GM23338 (cell line): ENCODE data around the gene ZNF831. TPM values are rescaled to one million over a fixed set of nuclear protein-coding genes. Genes with fewer than 3 reads are reported as not detected.

ENCODE experiments used
- ATAC-seq: fragments of 200-7000 bp; cut with Tn5 transposase; 3 replicates; pipeline ENCODE4 v1.9.1; 2020
- DNase-seq: peaks from one replicate; pipeline ENCODE4 v3.0.0-alpha.2; 2015; ENCODE audit warnings: low spot score
- H2AFZ ChIP-seq: fragments of 200-600 bp; sonication (generic); 2 replicates; pipeline ENCODE4 v1.8.0; 2016; ENCODE audit warnings: antibody characterized with exemption, mild to moderate bottlenecking, moderate library complexity
- H3F3A ChIP-seq: fragments of 200-600 bp; sonication (generic); replicated peaks from 2 replicates; pipeline ENCODE4 v1.8.0; 2017; ENCODE audit warnings: antibody characterized with exemption, mixed run types, low read depth
- H3K27ac ChIP-seq: fragments of 200-600 bp; sonication (generic); 2 replicates; pipeline ENCODE4 v1.6.1; 2016; ENCODE audit warnings: low read depth
- H3K27me3 ChIP-seq: fragments of 200-600 bp; sonication (generic); 2 replicates; pipeline ENCODE4 v1.8.0; 2016; ENCODE audit warnings: mild to moderate bottlenecking, mixed run types, moderate library complexity; ENCODE audit not compliant: insufficient read depth
- H3K36me3 ChIP-seq: fragments of 200-600 bp; sonication (generic); 2 replicates; pipeline ENCODE4 v1.8.0; 2016; ENCODE audit warnings: mild to moderate bottlenecking; ENCODE audit not compliant: insufficient read depth
- H3K4me1 ChIP-seq: fragments of 200-600 bp; sonication (generic); 2 replicates; pipeline ENCODE4 v1.8.0; 2016; ENCODE audit warnings: mild to moderate bottlenecking, moderate library complexity; ENCODE audit not compliant: insufficient read depth
- H3K4me2 ChIP-seq: fragments of 200-600 bp; sonication (generic); 2 replicates; pipeline ENCODE4 v1.7.1; 2017; ENCODE audit warnings: mixed run types
- H3K4me3 ChIP-seq: fragments of 200-600 bp; sonication (generic); 2 replicates; pipeline ENCODE4 v1.6.1; 2016; ENCODE audit warnings: mixed run types
- H3K79me2 ChIP-seq: fragments of 200-600 bp; sonication (generic); replicated peaks from 2 replicates; pipeline ENCODE4 v1.8.0; 2017; ENCODE audit warnings: mild to moderate bottlenecking; ENCODE audit not compliant: insufficient read depth
- H3K9me2 ChIP-seq: fragments of 200-600 bp; sonication (generic); 2 replicates; pipeline ENCODE4 v1.8.0; 2017; ENCODE audit not compliant: insufficient read depth
- H4K20me1 ChIP-seq: fragments of 200-600 bp; sonication (generic); replicated peaks from 2 replicates; pipeline ENCODE4 v1.8.0; 2017; ENCODE audit warnings: mild to moderate bottlenecking; ENCODE audit not compliant: insufficient read depth
- H3K27ac Mint-ChIP-seq: 2 replicates; pipeline ENCODE4 v1.8.0; 2020; ENCODE audit warnings: inconsistent platforms, mild to moderate bottlenecking, moderate library complexity, mixed read lengths
- H3K27me3 Mint-ChIP-seq: 3 replicates; pipeline ENCODE4 v1.8.0; 2022; ENCODE audit warnings: low read depth, mild to moderate bottlenecking, moderate library complexity, mixed read lengths, inconsistent platforms; ENCODE audit not compliant: insufficient read depth, poor library complexity
- H3K36me3 Mint-ChIP-seq: 3 replicates; pipeline ENCODE4 v1.8.0; 2021; ENCODE audit warnings: low read depth, mild to moderate bottlenecking, inconsistent platforms, moderate library complexity, mixed read lengths
- H3K4me1 Mint-ChIP-seq: 3 replicates; pipeline ENCODE4 v1.8.0; 2020; ENCODE audit warnings: mild to moderate bottlenecking, inconsistent platforms, mixed read lengths
- H3K4me3 Mint-ChIP-seq: 3 replicates; pipeline ENCODE4 v1.8.0; 2021; ENCODE audit warnings: moderate library complexity, mild to moderate bottlenecking, inconsistent platforms, mixed read lengths
- H3K9me3 Mint-ChIP-seq: 3 replicates; pipeline ENCODE4 v1.8.0; 2020; ENCODE audit warnings: moderate library complexity, mild to moderate bottlenecking, inconsistent platforms, mixed read lengths
- STAT1 ChIP-seq: IDR thresholded peaks from one replicate; pipeline ENCODE4 v1.6.1; 2016; ENCODE audit warnings: antibody characterized with exemption; ENCODE audit not compliant: unreplicated experiment
- ZNF114 ChIP-seq: fragments of 250-450 bp; sonication (Bioruptor Pico); IDR thresholded peaks from 2 replicates; pipeline ENCODE4 v1.5.0; 2020; ENCODE audit warnings: mild to moderate bottlenecking, moderate library complexity
- polyA plus RNA-seq: library from polyadenylated mRNA; unstranded; fragments of >200 nt; fragmentation: Nextera tagmentation; extraction: Ambion mirVana; gene quantifications from 2 replicates; pipeline ENCODE4 v1.2.1, GENCODE V29; 2016
- total RNA-seq: library from RNA; depleted of rRNA; stranded (reverse); fragments of >200 nt; shearing (Covaris generic); gene quantifications from 2 replicates; pipeline ENCODE4 v1.2.3, GENCODE V29; 2014
- TF ChIP-seq, protein P1 (sequence below): fragments of 250-450 bp; sonication (Bioruptor Pico); IDR thresholded peaks from 2 replicates; pipeline ENCODE4 v1.5.0; 2020; ENCODE audit warnings: mild to moderate bottlenecking, moderate library complexity

ZNF831 gene
- total and polyA plus RNA-seq, 2 experiments from 2014 or later, result not detected

DNA sequence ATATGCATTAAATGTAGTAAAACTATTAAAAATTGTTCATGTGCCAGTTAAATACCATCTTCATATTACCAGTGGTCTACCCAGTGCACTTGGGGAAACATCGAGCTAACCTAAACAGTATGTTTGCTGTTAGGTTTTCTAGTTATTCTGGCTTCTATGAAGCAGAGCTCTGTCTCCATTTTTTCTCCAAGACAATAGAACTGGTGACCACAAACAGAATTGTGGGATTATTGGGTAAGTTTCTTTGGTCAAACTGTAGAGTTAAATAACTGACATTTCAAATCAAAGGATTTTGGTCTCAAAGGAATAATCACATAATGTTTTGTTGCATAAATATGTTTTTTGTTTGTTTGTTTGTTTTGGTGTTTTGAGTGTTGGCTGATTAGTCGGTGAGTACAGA is 96.3 kb downstream of the ZNF831 start (continued):
- TF ChIP-seq, protein P1, sequence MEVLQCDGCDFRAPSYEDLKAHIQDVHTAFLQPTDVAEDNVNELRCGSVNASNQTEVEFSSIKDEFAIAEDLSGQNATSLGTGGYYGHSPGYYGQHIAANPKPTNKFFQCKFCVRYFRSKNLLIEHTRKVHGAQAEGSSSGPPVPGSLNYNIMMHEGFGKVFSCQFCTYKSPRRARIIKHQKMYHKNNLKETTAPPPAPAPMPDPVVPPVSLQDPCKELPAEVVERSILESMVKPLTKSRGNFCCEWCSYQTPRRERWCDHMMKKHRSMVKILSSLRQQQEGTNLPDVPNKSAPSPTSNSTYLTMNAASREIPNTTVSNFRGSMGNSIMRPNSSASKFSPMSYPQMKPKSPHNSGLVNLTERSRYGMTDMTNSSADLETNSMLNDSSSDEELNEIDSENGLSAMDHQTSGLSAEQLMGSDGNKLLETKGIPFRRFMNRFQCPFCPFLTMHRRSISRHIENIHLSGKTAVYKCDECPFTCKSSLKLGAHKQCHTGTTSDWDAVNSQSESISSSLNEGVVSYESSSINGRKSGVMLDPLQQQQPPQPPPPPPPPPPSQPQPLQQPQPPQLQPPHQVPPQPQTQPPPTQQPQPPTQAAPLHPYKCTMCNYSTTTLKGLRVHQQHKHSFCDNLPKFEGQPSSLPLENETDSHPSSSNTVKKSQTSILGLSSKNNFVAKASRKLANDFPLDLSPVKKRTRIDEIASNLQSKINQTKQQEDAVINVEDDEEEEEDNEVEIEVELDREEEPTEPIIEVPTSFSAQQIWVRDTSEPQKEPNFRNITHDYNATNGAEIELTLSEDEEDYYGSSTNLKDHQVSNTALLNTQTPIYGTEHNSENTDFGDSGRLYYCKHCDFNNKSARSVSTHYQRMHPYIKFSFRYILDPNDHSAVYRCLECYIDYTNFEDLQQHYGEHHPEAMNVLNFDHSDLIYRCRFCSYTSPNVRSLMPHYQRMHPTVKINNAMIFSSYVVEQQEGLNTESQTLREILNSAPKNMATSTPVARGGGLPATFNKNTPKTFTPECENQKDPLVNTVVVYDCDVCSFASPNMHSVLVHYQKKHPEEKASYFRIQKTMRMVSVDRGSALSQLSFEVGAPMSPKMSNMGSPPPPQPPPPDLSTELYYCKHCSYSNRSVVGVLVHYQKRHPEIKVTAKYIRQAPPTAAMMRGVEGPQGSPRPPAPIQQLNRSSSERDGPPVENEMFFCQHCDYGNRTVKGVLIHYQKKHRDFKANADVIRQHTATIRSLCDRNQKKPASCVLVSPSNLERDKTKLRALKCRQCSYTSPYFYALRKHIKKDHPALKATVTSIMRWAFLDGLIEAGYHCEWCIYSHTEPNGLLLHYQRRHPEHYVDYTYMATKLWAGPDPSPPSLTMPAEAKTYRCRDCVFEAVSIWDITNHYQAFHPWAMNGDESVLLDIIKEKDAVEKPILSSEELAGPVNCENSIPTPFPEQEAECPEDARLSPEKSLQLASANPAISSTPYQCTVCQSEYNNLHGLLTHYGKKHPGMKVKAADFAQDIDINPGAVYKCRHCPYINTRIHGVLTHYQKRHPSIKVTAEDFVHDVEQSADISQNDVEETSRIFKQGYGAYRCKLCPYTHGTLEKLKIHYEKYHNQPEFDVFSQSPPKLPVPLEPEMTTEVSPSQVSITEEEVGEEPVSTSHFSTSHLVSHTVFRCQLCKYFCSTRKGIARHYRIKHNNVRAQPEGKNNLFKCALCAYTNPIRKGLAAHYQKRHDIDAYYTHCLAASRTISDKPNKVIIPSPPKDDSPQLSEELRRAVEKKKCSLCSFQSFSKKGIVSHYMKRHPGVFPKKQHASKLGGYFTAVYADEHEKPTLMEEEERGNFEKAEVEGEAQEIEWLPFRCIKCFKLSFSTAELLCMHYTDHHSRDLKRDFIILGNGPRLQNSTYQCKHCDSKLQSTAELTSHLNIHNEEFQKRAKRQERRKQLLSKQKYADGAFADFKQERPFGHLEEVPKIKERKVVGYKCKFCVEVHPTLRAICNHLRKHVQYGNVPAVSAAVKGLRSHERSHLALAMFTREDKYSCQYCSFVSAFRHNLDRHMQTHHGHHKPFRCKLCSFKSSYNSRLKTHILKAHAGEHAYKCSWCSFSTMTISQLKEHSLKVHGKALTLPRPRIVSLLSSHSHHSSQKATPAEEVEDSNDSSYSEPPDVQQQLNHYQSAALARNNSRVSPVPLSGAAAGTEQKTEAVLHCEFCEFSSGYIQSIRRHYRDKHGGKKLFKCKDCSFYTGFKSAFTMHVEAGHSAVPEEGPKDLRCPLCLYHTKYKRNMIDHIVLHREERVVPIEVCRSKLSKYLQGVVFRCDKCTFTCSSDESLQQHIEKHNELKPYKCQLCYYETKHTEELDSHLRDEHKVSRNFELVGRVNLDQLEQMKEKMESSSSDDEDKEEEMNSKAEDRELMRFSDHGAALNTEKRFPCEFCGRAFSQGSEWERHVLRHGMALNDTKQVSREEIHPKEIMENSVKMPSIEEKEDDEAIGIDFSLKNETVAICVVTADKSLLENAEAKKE, result no peak
- no peak for TF ChIP-seq STAT1

DNA sequence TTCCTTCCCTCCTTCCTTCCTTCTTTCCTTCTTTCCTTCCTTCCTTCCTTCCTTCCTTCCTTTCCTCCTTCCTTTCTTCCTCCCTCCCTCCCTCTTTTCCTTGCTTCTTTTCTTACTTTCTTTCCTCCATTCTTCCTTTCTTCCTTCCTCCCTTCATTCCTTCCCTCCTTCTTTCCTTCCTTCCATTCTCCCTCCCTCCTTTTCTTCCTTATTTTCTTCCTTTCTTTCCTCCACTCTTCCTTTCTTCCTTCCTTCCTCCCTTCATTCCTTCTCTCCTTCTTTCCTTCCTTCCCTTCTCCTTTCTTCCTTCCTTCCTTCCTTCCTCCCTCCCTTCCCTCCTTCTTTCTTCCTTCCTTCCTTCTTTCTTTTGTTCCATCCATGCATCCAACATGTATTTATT is 101.7 kb downstream of the ZNF831 start:
- Mint-ChIP-seq H3K4me3 (no peak overlapping the region), H3K9me3 (no peaks in the 10 kb centered on the region), H3K4me1 (peaks cover 23% of the 10 kb centered on the region), H3K27me3 (peaks cover 4% of the 10 kb centered on the region), H3K27ac (no peak overlapping the region), H3K36me3 (no peaks in the 10 kb centered on the region)
- Histone ChIP-seq H3K4me3 (no peak overlapping the region), H3K27ac (no peak overlapping the region), H3K79me2 (no peaks in the 10 kb centered on the region), H3K4me2 (no peak overlapping the region), H3F3A (no peaks in the 10 kb centered on the region), H3K36me3 (no peaks in the 10 kb centered on the region), H4K20me1 (no peaks in the 10 kb centered on the region), H3K4me1 (peaks cover 19% of the 10 kb centered on the region), H2AFZ (no peak overlapping the region), H3K9me2 (no peaks in the 10 kb centered on the region), H3K27me3 (no peaks in the 10 kb centered on the region)
- ATAC-seq (no peak), DNase-seq (no peak)
- TF ChIP-seq ZNF114, result no peak

DNA sequence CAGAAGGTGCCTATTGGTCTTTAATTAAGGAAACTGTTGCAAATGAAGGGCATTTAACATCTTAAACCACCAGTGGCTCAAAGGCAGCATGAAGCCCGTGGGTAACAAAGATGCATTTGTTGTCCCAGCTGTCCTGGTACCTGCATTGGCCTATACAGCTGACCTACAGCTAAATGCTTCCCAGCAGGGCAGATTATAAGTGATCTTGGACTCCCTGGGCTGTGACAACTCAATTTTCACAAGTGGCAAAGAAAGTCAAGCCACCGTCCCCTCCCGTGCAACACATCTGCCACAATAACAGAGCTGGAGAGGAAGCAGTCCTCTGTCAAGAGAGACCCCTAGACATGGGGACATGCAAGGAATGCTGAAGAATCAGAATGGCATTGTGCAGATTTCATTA is 105.2 kb downstream of the ZNF831 start:
- no peaks in the 10 kb centered on the region for H3K9me2 ChIP-seq
- no peak overlapping the region for H3K27ac ChIP-seq
- no peaks in the 10 kb centered on the region for H3K27me3 ChIP-seq
- H3K79me2 ChIP-seq, result no peaks in the 10 kb centered on the region
- H3K4me3 ChIP-seq, result no peak overlapping the region
- Mint-ChIP-seq H3K4me1 (peaks cover 23% of the 10 kb centered on the region), H3K27me3 (peaks cover 4% of the 10 kb centered on the region), H3K36me3 (no peaks in the 10 kb centered on the region), H3K4me3 (peak overlapping the region; percentile 28; the same call in 1 of the 3 replicates), H3K9me3 (no peaks in the 10 kb centered on the region), H3K27ac (peak overlapping the region; percentile 2; the same call in 1 of the 2 replicates)
- peak; percentile 96 for ATAC-seq
- H4K20me1 ChIP-seq, result no peaks in the 10 kb centered on the region
- H3K4me1 ChIP-seq, result peaks cover 19% of the 10 kb centered on the region
- H2AFZ ChIP-seq, result no peak overlapping the region
- DNase-seq, result peak; percentile 25
- H3F3A ChIP-seq, result no peaks in the 10 kb centered on the region
- H3K36me3 ChIP-seq, result no peaks in the 10 kb centered on the region
- peak overlapping the region; percentile 36 for H3K4me2 ChIP-seq
- no peak for TF ChIP-seq STAT1
- TF ChIP-seq, protein P1, result peak; percentile 87; the same call in 1 of the 2 replicates
